Astrocyte (in vitro differentiated cells and primary cell): ENCODE results near the gene KCTD13. TPM values are rescaled to one million over a fixed set of nuclear protein-coding genes. Genes with fewer than 3 reads are reported as not detected.

Source experiments
- DNase-seq: peaks from one replicate; pipeline ENCODE4 v3.0.0-alpha.2; 2010; ENCODE audit warnings: low read depth
- FAIRE-seq: peaks from 2 replicates; lab custom pipeline; 2011; peaks lifted over from hg19 to GRCh38; lab: Jason Lieb, UNC
- H2AFZ ChIP-seq: 2 replicates; pipeline ENCODE4 v1.6.0; 2012; ENCODE audit warnings: low read depth, low read length, inconsistent platforms
- H3K27ac ChIP-seq: 2 replicates; pipeline ENCODE4 v1.5.1; 2011; ENCODE audit warnings: low read depth, low read length, inconsistent platforms
- H3K27me3 ChIP-seq: 2 replicates; pipeline ENCODE4 v1.6.0; 2011; ENCODE audit warnings: low read length, inconsistent platforms; ENCODE audit not compliant: insufficient read depth
- H3K36me3 ChIP-seq: 2 replicates; pipeline ENCODE4 v1.5.1; 2011; ENCODE audit warnings: low read length, inconsistent platforms; ENCODE audit not compliant: insufficient read depth
- H3K4me1 ChIP-seq: 2 replicates; pipeline ENCODE4 v1.5.1; 2011; ENCODE audit warnings: low read length, inconsistent platforms; ENCODE audit not compliant: insufficient read depth
- H3K4me2 ChIP-seq: 2 replicates; pipeline ENCODE4 v1.6.0; 2012; ENCODE audit warnings: low read length, inconsistent platforms
- H3K4me3 ChIP-seq: 2 replicates; pipeline ENCODE4 v1.5.1; 2011; ENCODE audit warnings: low read depth, mild to moderate bottlenecking, low read length, inconsistent platforms; ENCODE audit not compliant: insufficient read depth
- H3K79me2 ChIP-seq: 2 replicates; pipeline ENCODE4 v1.6.0; 2012; ENCODE audit warnings: mild to moderate bottlenecking, low read length, inconsistent platforms; ENCODE audit not compliant: insufficient read depth
- H3K9ac ChIP-seq: 2 replicates; pipeline ENCODE4 v1.6.0; 2012; ENCODE audit warnings: mild to moderate bottlenecking, low read length, inconsistent platforms
- H3K9me3 ChIP-seq: 2 replicates; pipeline ENCODE4 v1.5.1; 2012; ENCODE audit warnings: low read depth, mild to moderate bottlenecking, low read length, inconsistent platforms; ENCODE audit not compliant: insufficient read depth
- H4K20me1 ChIP-seq: 2 replicates; pipeline ENCODE4 v1.6.0; 2012; ENCODE audit warnings: low read length, inconsistent platforms; ENCODE audit not compliant: insufficient read depth
- H3K27ac Mint-ChIP-seq: one replicate; pipeline ENCODE4 v1.8.0; 2021; ENCODE audit warnings: mild to moderate bottlenecking, mixed read lengths; ENCODE audit not compliant: unreplicated experiment
- H3K27me3 Mint-ChIP-seq: one replicate; pipeline ENCODE4 v1.8.0; 2021; ENCODE audit warnings: low read depth, mixed read lengths; ENCODE audit not compliant: unreplicated experiment
- H3K36me3 Mint-ChIP-seq: one replicate; pipeline ENCODE4 v1.8.0; 2021; ENCODE audit warnings: low read depth, mixed read lengths; ENCODE audit not compliant: unreplicated experiment
- H3K4me1 Mint-ChIP-seq: one replicate; pipeline ENCODE4 v1.8.0; 2021; ENCODE audit warnings: low read depth, mixed read lengths; ENCODE audit not compliant: unreplicated experiment
- H3K4me3 Mint-ChIP-seq: one replicate; pipeline ENCODE4 v1.8.0; 2021; ENCODE audit warnings: mild to moderate bottlenecking, moderate library complexity, mixed read lengths; ENCODE audit not compliant: unreplicated experiment
- H3K9me3 Mint-ChIP-seq: one replicate; pipeline ENCODE4 v1.8.0; 2021; ENCODE audit warnings: mild to moderate bottlenecking, mixed read lengths; ENCODE audit not compliant: unreplicated experiment
- CTCF ChIP-seq: IDR thresholded peaks from 2 replicates; pipeline ENCODE4 v1.5.1; 2011; ENCODE audit warnings: low read depth, mild to moderate bottlenecking, inconsistent platforms, low read length, moderate library complexity; ENCODE audit not compliant: insufficient read depth
- EZH2 ChIP-seq: IDR thresholded peaks from 2 replicates; pipeline ENCODE4 v1.6.1; 2012; ENCODE audit warnings: mild to moderate bottlenecking, low read length, inconsistent platforms; ENCODE audit not compliant: insufficient read depth
- total RNA-seq: library from RNA; stranded (reverse); gene quantifications from 2 replicates; pipeline ENCODE4 v1.2.1, GENCODE V29; 2021

KCTD13 gene
- total RNA-seq, 1 donor from 2014 or later, result 27.1 TPM

GRCh38 chr16:29958756-29959155 is 32.7 kb upstream of the KCTD13 start:
- Histone ChIP-seq H3K27me3 (no peaks in the 10 kb centered on the region), H3K27ac (no peak overlapping the region), H3K4me1 (peaks cover 13% of the 10 kb centered on the region), H3K9me3 (no peaks in the 10 kb centered on the region), H3K4me3 (no peak overlapping the region), H2AFZ (no peak overlapping the region), H3K4me2 (no peak overlapping the region), H3K79me2 (no peaks in the 10 kb centered on the region), H4K20me1 (no peaks in the 10 kb centered on the region), H3K9ac (no peak overlapping the region), H3K36me3 (no peaks in the 10 kb centered on the region)
- no peak overlapping the region for H3K27ac Mint-ChIP-seq
- no peaks in the 10 kb centered on the region for H3K9me3 Mint-ChIP-seq
- DNase-seq (no peak), FAIRE-seq (no peak)
- no peak overlapping the region for H3K4me3 Mint-ChIP-seq
- TF ChIP-seq CTCF, result no peak
- no peak for TF ChIP-seq EZH2
- H3K27me3 Mint-ChIP-seq, result no peaks in the 10 kb centered on the region
- peaks cover 9% of the 10 kb centered on the region for H3K4me1 Mint-ChIP-seq
- H3K36me3 Mint-ChIP-seq, result peaks cover 5% of the 10 kb centered on the region

GRCh38 chr16:29951625-29952365 is 25.8 kb upstream of the KCTD13 start:
- no peak for DNase-seq
- no peaks in the 10 kb centered on the region for H3K79me2 ChIP-seq
- no peaks in the 10 kb centered on the region for H4K20me1 ChIP-seq
- H3K36me3 ChIP-seq, result no peaks in the 10 kb centered on the region
- TF ChIP-seq CTCF (no peak), EZH2 (no peak)
- no peaks in the 10 kb centered on the region for H3K9me3 ChIP-seq
- H3K4me2 ChIP-seq, result no peak overlapping the region
- H3K27ac ChIP-seq, result no peak overlapping the region
- no peak for FAIRE-seq
- no peaks in the 10 kb centered on the region for H3K4me1 Mint-ChIP-seq
- H3K27ac Mint-ChIP-seq, result no peak overlapping the region
- no peak overlapping the region for H2AFZ ChIP-seq
- H3K4me3 ChIP-seq, result no peak overlapping the region
- H3K36me3 Mint-ChIP-seq, result peaks cover 4% of the 10 kb centered on the region
- H3K27me3 Mint-ChIP-seq, result no peaks in the 10 kb centered on the region
- no peak overlapping the region for H3K9ac ChIP-seq
- no peak overlapping the region for H3K4me3 Mint-ChIP-seq
- H3K4me1 ChIP-seq, result no peaks in the 10 kb centered on the region
- no peaks in the 10 kb centered on the region for H3K27me3 ChIP-seq
- peaks cover 6% of the 10 kb centered on the region for H3K9me3 Mint-ChIP-seq

GRCh38 chr16:29950806-29951461 is 24.9 kb upstream of the KCTD13 start:
- no peak for FAIRE-seq
- Mint-ChIP-seq H3K36me3 (peaks cover 4% of the 10 kb centered on the region), H3K27me3 (no peaks in the 10 kb centered on the region), H3K27ac (no peak overlapping the region), H3K4me1 (no peaks in the 10 kb centered on the region), H3K9me3 (peaks cover 6% of the 10 kb centered on the region), H3K4me3 (no peak overlapping the region)
- Histone ChIP-seq H3K79me2 (no peaks in the 10 kb centered on the region), H4K20me1 (no peaks in the 10 kb centered on the region), H2AFZ (no peak overlapping the region), H3K4me2 (no peak overlapping the region), H3K4me3 (no peak overlapping the region), H3K4me1 (no peaks in the 10 kb centered on the region), H3K9ac (no peak overlapping the region), H3K36me3 (no peaks in the 10 kb centered on the region), H3K27ac (no peak overlapping the region), H3K9me3 (no peaks in the 10 kb centered on the region), H3K27me3 (no peaks in the 10 kb centered on the region)
- no peak for DNase-seq
- TF ChIP-seq EZH2 (no peak), CTCF (no peak)
